NT2/D1 (cell line): ENCODE measurements around the gene TRIM9.

Source experiments
- SUZ12 ChIP-seq: IDR thresholded peaks from 2 replicates; pipeline ENCODE4 v1.6.1; 2011; ENCODE audit not compliant: insufficient read length, insufficient read depth; ENCODE audit errors: extremely low read depth
- YY1 ChIP-seq: IDR thresholded peaks from 2 replicates; pipeline ENCODE4 v1.6.1; 2011; ENCODE audit not compliant: insufficient read length, insufficient read depth
- ZNF274 ChIP-seq: IDR thresholded peaks from 2 replicates; pipeline ENCODE4 v1.6.1; 2011; ENCODE audit warnings: mild to moderate bottlenecking, low read depth, low read length

DNA sequence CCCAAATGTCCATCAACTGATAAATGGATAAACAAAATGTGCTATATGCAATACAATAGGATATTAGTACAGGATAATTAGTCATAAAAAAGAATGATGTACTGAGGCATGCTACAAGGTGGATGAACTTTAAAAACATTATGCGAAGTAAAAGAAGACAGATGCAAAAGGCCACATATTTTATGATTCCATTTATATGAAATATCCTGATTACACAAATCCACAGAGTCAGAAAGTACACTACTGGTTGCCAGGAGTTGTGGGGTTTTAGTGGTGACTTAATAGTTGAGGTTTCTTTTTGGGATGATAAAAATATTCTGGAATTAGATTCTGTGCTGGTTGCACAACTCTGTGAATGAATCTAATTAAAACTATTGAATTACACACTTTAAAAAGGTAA lies 12.6 kb downstream of the TRIM9 start:
- TF ChIP-seq YY1 (no peak), SUZ12 (no peak), ZNF274 (no peak)
